Esophagus muscularis mucosa (tissue), 3 donors: ENCODE results near the gene NXT1.

Experiments used
- POLR2A ChIP-seq: fragments of 450-650 bp; IDR thresholded peaks from one replicate; pipeline ENCODE4 v1.6.1; 2017; ENCODE audit warnings: antibody characterized with exemption, moderate library complexity, mild to moderate bottlenecking, low read depth
- POLR2AphosphoS5 ChIP-seq, 2 donors: sonication (generic); formaldehyde crosslinking; IDR thresholded peaks; one replicate each; pipeline ENCODE4 v1.6.1; 2017; ENCODE audit warnings: antibody characterized with exemption in 2 of 2
- TF ChIP-seq, protein P1 (sequence below), 3 experiments: fragments of 200-600 bp in 2 of 3; fragments of 450-650 bp in 1 of 3; sonication (generic) in 2 of 3; IDR thresholded peaks; one replicate each; pipeline ENCODE4 v1.5.1; 2017 to 2019; ENCODE audit warnings: antibody characterized with exemption in 3 of 3, mild to moderate bottlenecking in 2 of 3, moderate library complexity in 1 of 3

DNA sequence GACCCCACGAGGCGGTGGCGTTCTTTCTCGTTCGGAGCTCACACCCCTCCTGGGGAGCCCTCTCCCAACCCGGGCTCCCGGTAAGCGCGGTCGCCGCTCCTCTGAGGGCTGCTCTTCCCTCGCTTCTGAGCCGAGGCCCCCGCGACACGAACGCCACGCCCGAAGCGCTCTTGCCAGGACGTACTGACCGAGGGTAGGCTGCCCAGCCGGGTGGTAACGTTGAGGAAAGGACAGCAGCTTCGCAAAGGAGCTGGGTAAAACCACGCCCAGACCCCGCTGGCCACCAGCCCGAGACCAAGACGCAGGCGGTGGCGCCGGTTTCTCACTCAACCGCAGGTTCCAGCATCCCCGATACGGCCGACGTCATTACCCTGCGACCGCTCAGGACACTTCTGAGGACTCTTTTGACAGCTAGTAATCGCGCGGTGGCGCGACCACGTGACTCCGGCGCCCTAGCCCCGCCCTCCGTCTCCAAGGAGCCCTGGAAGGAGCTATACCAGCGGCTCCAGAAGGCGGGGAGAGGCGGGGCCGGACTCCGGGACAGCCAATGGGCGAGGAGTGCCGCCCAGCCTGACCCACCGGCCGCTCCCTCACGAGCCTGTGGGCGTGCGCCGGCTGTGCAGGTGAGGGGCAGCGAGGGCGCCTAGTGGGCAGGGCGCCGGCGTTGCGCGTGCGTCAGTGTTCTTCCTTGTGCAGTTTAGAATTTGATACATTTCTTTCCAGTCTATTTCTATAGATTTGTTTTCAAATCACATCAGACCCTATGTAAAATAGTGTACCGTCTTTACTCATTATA, 7.4 kb downstream of the NXT1 start:
- TF ChIP-seq, protein P1, sequence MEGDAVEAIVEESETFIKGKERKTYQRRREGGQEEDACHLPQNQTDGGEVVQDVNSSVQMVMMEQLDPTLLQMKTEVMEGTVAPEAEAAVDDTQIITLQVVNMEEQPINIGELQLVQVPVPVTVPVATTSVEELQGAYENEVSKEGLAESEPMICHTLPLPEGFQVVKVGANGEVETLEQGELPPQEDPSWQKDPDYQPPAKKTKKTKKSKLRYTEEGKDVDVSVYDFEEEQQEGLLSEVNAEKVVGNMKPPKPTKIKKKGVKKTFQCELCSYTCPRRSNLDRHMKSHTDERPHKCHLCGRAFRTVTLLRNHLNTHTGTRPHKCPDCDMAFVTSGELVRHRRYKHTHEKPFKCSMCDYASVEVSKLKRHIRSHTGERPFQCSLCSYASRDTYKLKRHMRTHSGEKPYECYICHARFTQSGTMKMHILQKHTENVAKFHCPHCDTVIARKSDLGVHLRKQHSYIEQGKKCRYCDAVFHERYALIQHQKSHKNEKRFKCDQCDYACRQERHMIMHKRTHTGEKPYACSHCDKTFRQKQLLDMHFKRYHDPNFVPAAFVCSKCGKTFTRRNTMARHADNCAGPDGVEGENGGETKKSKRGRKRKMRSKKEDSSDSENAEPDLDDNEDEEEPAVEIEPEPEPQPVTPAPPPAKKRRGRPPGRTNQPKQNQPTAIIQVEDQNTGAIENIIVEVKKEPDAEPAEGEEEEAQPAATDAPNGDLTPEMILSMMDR (IDR thresholded peaks at IDR 0.05) = peak in 1 of 3 experiments; percentile 20
- peak; percentile 97 to 99 for TF ChIP-seq POLR2AphosphoS5 (IDR thresholded peaks at IDR 0.05)
- TF ChIP-seq POLR2A = peak; percentile 76
